ENCODE results near the gene STK32A.

GRCh38 chr5:147327421-147327820, 92.6 kb downstream of the STK32A start:
- TF ChIP-seq, protein P1, sequence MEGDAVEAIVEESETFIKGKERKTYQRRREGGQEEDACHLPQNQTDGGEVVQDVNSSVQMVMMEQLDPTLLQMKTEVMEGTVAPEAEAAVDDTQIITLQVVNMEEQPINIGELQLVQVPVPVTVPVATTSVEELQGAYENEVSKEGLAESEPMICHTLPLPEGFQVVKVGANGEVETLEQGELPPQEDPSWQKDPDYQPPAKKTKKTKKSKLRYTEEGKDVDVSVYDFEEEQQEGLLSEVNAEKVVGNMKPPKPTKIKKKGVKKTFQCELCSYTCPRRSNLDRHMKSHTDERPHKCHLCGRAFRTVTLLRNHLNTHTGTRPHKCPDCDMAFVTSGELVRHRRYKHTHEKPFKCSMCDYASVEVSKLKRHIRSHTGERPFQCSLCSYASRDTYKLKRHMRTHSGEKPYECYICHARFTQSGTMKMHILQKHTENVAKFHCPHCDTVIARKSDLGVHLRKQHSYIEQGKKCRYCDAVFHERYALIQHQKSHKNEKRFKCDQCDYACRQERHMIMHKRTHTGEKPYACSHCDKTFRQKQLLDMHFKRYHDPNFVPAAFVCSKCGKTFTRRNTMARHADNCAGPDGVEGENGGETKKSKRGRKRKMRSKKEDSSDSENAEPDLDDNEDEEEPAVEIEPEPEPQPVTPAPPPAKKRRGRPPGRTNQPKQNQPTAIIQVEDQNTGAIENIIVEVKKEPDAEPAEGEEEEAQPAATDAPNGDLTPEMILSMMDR (IDR thresholded peaks at IDR 0.05): no peak
- TF ChIP-seq POLR2A (IDR thresholded peaks at IDR 0.05) (no peak), EP300 (IDR thresholded peaks at IDR 0.05) (no peak)

All from tibial nerve (tissue), 4 donors.